ENCODE data around the gene PDZD2. TPM values are rescaled to one million over a fixed set of nuclear protein-coding genes. Genes with fewer than 3 reads are reported as not detected.

PDZD2 gene
- total and polyA plus RNA-seq, 11 donors, result 28.3 to 116 (median 80.6) TPM

- no peak for DNase-seq
- Histone ChIP-seq H3K9me3 (no peaks in the 10 kb centered on the region), H3K27ac (peak overlapping the region in 11 of 12 donors; percentile 7 to 87 (median 81)), H3K36me3 (no peaks in the 10 kb centered on the region), H3K4me1 (peaks cover 19 to 83% (median 63%) of the 10 kb centered on the region in 12 donors), H3K27me3 (no peaks in the 10 kb centered on the region), H3K4me3 (no peak overlapping the region)
- no peak for TF ChIP-seq CTCF (IDR thresholded peaks at IDR 0.05)
- no peak for TF ChIP-seq POLR2A (IDR thresholded peaks at IDR 0.05)
- intact Hi-C loops (cut with DNase I), result loop anchor here in 5 of 10 donors (5.0 to 10.0 kb wide), 4 partner anchors 92 to 177 kb away; no protein-coding TSS in a partner anchor
- no peak for ATAC-seq
- 78 to 85% (median 83%) methylated on average over 4 of the region's 4 CpGs for WGBS, 4 donors
Measured at GRCh38 chr5:32029781-32030180, 390.9 kb downstream of the PDZD2 start.

GRCh38 chr5:32030222-32030621, 391.3 kb downstream of the PDZD2 start:
- DNase-seq (no peak), ATAC-seq (no peak)
- H3K4me3 ChIP-seq, result no peak overlapping the region
- peaks cover 19 to 83% (median 63%) of the 10 kb centered on the region in 12 donors for H3K4me1 ChIP-seq
- H3K9me3 ChIP-seq, result no peaks in the 10 kb centered on the region
- intact Hi-C loops (cut with DNase I), result loop anchor here in 2 of 10 donors (5.0 kb wide), 2 partner anchors 103 to 178 kb away; no protein-coding TSS in a partner anchor
- peak overlapping the region in 11 of 12 donors; percentile 32 to 87 (median 81) for H3K27ac ChIP-seq
- WGBS, 4 donors, result 65 to 75% (median 73%) methylated on average over 3 of the region's 3 CpGs
- H3K27me3 ChIP-seq, result no peaks in the 10 kb centered on the region
- TF ChIP-seq POLR2A (IDR thresholded peaks at IDR 0.05) (no peak), CTCF (IDR thresholded peaks at IDR 0.05) (no peak)
- peaks cover 0 to under 1% (median 0%) of the 10 kb centered on the region in 9 donors for H3K36me3 ChIP-seq

GRCh38 chr5:32030686-32031085, 391.8 kb downstream of the PDZD2 start:
- no peak for DNase-seq
- Histone ChIP-seq H3K27ac (peak overlapping the region in 10 of 12 donors; percentile 14 to 84 (median 72)), H3K36me3 (peaks cover 0 to 6% (median 0%) of the 10 kb centered on the region in 9 donors), H3K27me3 (no peaks in the 10 kb centered on the region), H3K4me1 (peaks cover 19 to 82% (median 63%) of the 10 kb centered on the region in 12 donors), H3K9me3 (no peaks in the 10 kb centered on the region), H3K4me3 (no peak overlapping the region)
- TF ChIP-seq CTCF (IDR thresholded peaks at IDR 0.05) (no peak), POLR2A (IDR thresholded peaks at IDR 0.05) (no peak)
- no peak for ATAC-seq
- WGBS, 4 donors, result 58 to 62% (median 60%) methylated on average over 5 of the region's 5 CpGs
- intact Hi-C loops (cut with DNase I), result loop anchor here in 2 of 10 donors (5.0 kb wide), 2 partner anchors 103 to 178 kb away; no protein-coding TSS in a partner anchor

GRCh38 chr5:32031089-32031488, 392.2 kb downstream of the PDZD2 start:
- Histone ChIP-seq H3K36me3 (peaks cover 0 to 7% (median 0%) of the 10 kb centered on the region in 9 donors), H3K9me3 (no peaks in the 10 kb centered on the region), H3K27me3 (no peaks in the 10 kb centered on the region), H3K27ac (peak overlapping the region in 10 of 12 donors; percentile 14 to 84 (median 72)), H3K4me1 (peaks cover 19 to 78% (median 63%) of the 10 kb centered on the region in 12 donors), H3K4me3 (no peak overlapping the region)
- intact Hi-C loops (cut with DNase I), result loop anchor here in 2 of 10 donors (5.0 kb wide), 2 partner anchors 104 to 179 kb away; no protein-coding TSS in a partner anchor
- no peak for DNase-seq
- TF ChIP-seq POLR2A (IDR thresholded peaks at IDR 0.05) (no peak), CTCF (IDR thresholded peaks at IDR 0.05) (no peak)
- ATAC-seq, result no peak
- WGBS, 4 donors, result 81 to 89% (median 85%) methylated on average over 4 of the region's 4 CpGs

Measured in heart left ventricle (tissue), 16 donors.